SK-N-SH treated with all-trans-retinoic acid at 6 μM for 48 hours (cell line): ENCODE measurements around the gene ALB.

Source experiments
- ARNTL ChIP-seq: fragments of 450-650 bp; formaldehyde crosslinking; IDR thresholded peaks from 2 replicates; pipeline ENCODE4 v1.5.0; 2020; ENCODE audit warnings: low read depth, mild to moderate bottlenecking, moderate library complexity, borderline replicate concordance
- BACH2 ChIP-seq: fragments of 250-450 bp; sonication (Bioruptor Pico); IDR thresholded peaks from 2 replicates; pipeline ENCODE4 v1.9.0; 2021; ENCODE audit warnings: mild to moderate bottlenecking, borderline replicate concordance
- ISL1 ChIP-seq: fragments of 250-450 bp; sonication (Bioruptor Pico); IDR thresholded peaks from 2 replicates; pipeline ENCODE4 v2.1.2; 2022; ENCODE audit warnings: mild to moderate bottlenecking, moderate library complexity
- PATZ1 ChIP-seq: fragments of 250-450 bp; sonication (Bioruptor Pico); IDR thresholded peaks from 2 replicates; pipeline ENCODE4 v1.8.0; 2020; ENCODE audit warnings: mild to moderate bottlenecking, moderate library complexity, borderline replicate concordance
- POU6F1 ChIP-seq: fragments of 250-450 bp; sonication (Bioruptor Pico); IDR thresholded peaks from 2 replicates; pipeline ENCODE4 v1.8.0; 2021; ENCODE audit warnings: low read depth, mild to moderate bottlenecking, moderate library complexity, borderline replicate concordance
- SNAI2 ChIP-seq: fragments of 250-450 bp; sonication (Bioruptor Pico); IDR thresholded peaks from 2 replicates; pipeline ENCODE4 v1.5.0; 2020; ENCODE audit warnings: mild to moderate bottlenecking, moderate library complexity
- ZC3H10 ChIP-seq: fragments of 250-450 bp; sonication (Bioruptor Pico); IDR thresholded peaks from 2 replicates; pipeline ENCODE4 v1.5.1; 2021; ENCODE audit warnings: mild to moderate bottlenecking, moderate library complexity
- ZFP30 ChIP-seq: fragments of 450-650 bp; formaldehyde crosslinking; IDR thresholded peaks from 2 replicates; pipeline ENCODE4 v1.5.0; 2022; ENCODE audit warnings: mild to moderate bottlenecking, moderate library complexity
- ZNF70 ChIP-seq: fragments of 450-650 bp; formaldehyde crosslinking; IDR thresholded peaks from 2 replicates; pipeline ENCODE4 v1.5.0; 2020; ENCODE audit warnings: mild to moderate bottlenecking, moderate library complexity

DNA sequence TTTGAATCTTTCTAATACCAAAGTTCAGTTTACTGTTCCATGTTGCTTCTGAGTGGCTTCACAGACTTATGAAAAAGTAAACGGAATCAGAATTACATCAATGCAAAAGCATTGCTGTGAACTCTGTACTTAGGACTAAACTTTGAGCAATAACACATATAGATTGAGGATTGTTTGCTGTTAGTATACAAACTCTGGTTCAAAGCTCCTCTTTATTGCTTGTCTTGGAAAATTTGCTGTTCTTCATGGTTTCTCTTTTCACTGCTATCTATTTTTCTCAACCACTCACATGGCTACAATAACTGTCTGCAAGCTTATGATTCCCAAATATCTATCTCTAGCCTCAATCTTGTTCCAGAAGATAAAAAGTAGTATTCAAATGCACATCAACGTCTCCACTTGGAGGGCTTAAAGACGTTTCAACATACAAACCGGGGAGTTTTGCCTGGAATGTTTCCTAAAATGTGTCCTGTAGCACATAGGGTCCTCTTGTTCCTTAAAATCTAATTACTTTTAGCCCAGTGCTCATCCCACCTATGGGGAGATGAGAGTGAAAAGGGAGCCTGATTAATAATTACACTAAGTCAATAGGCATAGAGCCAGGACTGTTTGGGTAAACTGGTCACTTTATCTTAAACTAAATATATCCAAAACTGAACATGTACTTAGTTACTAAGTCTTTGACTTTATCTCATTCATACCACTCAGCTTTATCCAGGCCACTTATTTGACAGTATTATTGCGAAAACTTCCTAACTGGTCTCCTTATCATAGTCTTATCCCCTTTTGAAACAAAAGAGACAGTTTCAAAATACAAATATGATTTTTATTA is 28.3 kb downstream of the ALB start:
- TF ChIP-seq POU6F1 (no peak), ZFP30 (CRISPR knock-in tag) (no peak), SNAI2 (CRISPR knock-in tag) (no peak), ARNTL (CRISPR knock-in tag) (no peak), ZNF70 (no peak), PATZ1 (no peak), ISL1 (CRISPR knock-in tag) (no peak), BACH2 (CRISPR knock-in tag) (no peak), ZC3H10 (CRISPR knock-in tag) (no peak)
